Gastroesophageal sphincter (tissue), 4 donors: Measurements from ENCODE around the gene IL10. TPM values are rescaled to one million over a fixed set of nuclear protein-coding genes. Genes with fewer than 3 reads are reported as not detected.

Source experiments
- ATAC-seq: fragments of 150-250 bp; one replicate; pipeline ENCODE4 v1.9.1; 2016; ENCODE audit warnings: mild to moderate bottlenecking, moderate library complexity
- H3K27ac ChIP-seq, 4 donors: fragments of 200-600 bp; sonication (generic) in 3 of 4; 1 replicate in 3 of 4; 2 replicates in 1 of 4; pipeline ENCODE4 v1.5.1; 2016 to 2019
- H3K27me3 ChIP-seq: fragments of 200-600 bp; sonication (generic); one replicate; pipeline ENCODE4 v1.5.1; 2019
- H3K36me3 ChIP-seq, 2 donors: fragments of 200-600 bp; sonication (generic); one replicate each; pipeline ENCODE4 v1.5.1; 2019; ENCODE audit warnings: control low read depth in 1 of 2
- H3K4me1 ChIP-seq, 3 donors: fragments of 200-600 bp; sonication (generic); 1 replicate in 2 of 3; 2 replicates in 1 of 3; pipeline ENCODE4 v1.5.1; 2016 to 2019; ENCODE audit warnings: control low read depth in 2 of 3
- H3K4me3 ChIP-seq, 2 donors: fragments of 200-600 bp; sonication (generic); one replicate each; pipeline ENCODE4 v1.5.1; 2019; ENCODE audit warnings: mild to moderate bottlenecking in 1 of 2, moderate library complexity in 1 of 2
- H3K9me3 ChIP-seq, 3 donors: fragments of 200-600 bp; sonication (generic); one replicate each; pipeline ENCODE4 v1.5.1; 2017 to 2019; ENCODE audit warnings: control low read depth in 2 of 3
- EP300 ChIP-seq: sonication (generic); formaldehyde crosslinking; IDR thresholded peaks from one replicate; pipeline ENCODE4 v1.6.1; 2017; ENCODE audit warnings: antibody characterized with exemption, mild to moderate bottlenecking
- POLR2A ChIP-seq, 2 donors: fragments of 450-650 bp; IDR thresholded peaks; one replicate each; pipeline ENCODE4 v1.6.1; 2017; ENCODE audit warnings: antibody characterized with exemption in 2 of 2, mild to moderate bottlenecking in 2 of 2, moderate library complexity in 1 of 2
- POLR2AphosphoS5 ChIP-seq: sonication (generic); formaldehyde crosslinking; IDR thresholded peaks from one replicate; pipeline ENCODE4 v1.6.1; 2017; ENCODE audit warnings: antibody characterized with exemption
- WGBS, 2 donors: methylation state at CpG; one replicate each; pipeline ENCODE4 v1.1.5; 2018; ENCODE audit warnings: low coverage in 1 of 2; 5-methylcytosine and 5-hydroxymethylcytosine counted together
- total RNA-seq, 4 donors: library from RNA; depleted of rRNA; stranded (reverse); fragments of >200 nt; gene quantifications; one replicate each; pipeline ENCODE4 v1.1.0, GENCODE V29; 2016
- TF ChIP-seq, protein P1 (sequence below), 4 experiments: fragments of 200-600 bp in 2 of 4; fragments of 450-650 bp in 2 of 4; sonication (generic) in 1 of 4; IDR thresholded peaks; one replicate each; pipeline ENCODE4 v1.5.1; 2017 to 2019; ENCODE audit warnings: antibody characterized with exemption in 4 of 4, mild to moderate bottlenecking in 2 of 4, moderate library complexity in 2 of 4

The IL10 gene
- total RNA-seq, 4 donors from 2014 or later: 0.45 to 9.3 (median 2.3) TPM

GRCh38 chr1:206803221-206803730 lies 31.0 kb upstream of the IL10 start:
- 78 to 93% methylated on average over 3 to 5 of the region's 8 CpGs for WGBS, 2 donors
- no peak for TF ChIP-seq POLR2A (IDR thresholded peaks at IDR 0.05)
- no peak for TF ChIP-seq EP300
- TF ChIP-seq POLR2AphosphoS5: no peak
- ATAC-seq: no peak

GRCh38 chr1:206802401-206802800 lies 30.1 kb upstream of the IL10 start:
- TF ChIP-seq POLR2AphosphoS5: no peak
- no peak for TF ChIP-seq POLR2A (IDR thresholded peaks at IDR 0.05)
- no peak for TF ChIP-seq EP300
- TF ChIP-seq, protein P1, sequence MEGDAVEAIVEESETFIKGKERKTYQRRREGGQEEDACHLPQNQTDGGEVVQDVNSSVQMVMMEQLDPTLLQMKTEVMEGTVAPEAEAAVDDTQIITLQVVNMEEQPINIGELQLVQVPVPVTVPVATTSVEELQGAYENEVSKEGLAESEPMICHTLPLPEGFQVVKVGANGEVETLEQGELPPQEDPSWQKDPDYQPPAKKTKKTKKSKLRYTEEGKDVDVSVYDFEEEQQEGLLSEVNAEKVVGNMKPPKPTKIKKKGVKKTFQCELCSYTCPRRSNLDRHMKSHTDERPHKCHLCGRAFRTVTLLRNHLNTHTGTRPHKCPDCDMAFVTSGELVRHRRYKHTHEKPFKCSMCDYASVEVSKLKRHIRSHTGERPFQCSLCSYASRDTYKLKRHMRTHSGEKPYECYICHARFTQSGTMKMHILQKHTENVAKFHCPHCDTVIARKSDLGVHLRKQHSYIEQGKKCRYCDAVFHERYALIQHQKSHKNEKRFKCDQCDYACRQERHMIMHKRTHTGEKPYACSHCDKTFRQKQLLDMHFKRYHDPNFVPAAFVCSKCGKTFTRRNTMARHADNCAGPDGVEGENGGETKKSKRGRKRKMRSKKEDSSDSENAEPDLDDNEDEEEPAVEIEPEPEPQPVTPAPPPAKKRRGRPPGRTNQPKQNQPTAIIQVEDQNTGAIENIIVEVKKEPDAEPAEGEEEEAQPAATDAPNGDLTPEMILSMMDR (IDR thresholded peaks at IDR 0.05): no peak
- no peaks in the 10 kb centered on the region for H3K36me3 ChIP-seq
- no peak overlapping the region for H3K4me3 ChIP-seq
- H3K27me3 ChIP-seq: peaks cover 18% of the 10 kb centered on the region
- 77 to 94% methylated on average over 4 of the region's 4 CpGs for WGBS, 2 donors
- no peaks in the 10 kb centered on the region for H3K4me1 ChIP-seq
- ATAC-seq: no peak
- H3K9me3 ChIP-seq: no peaks in the 10 kb centered on the region
- H3K27ac ChIP-seq: no peak overlapping the region

More at GRCh38 chr1:206803221-206803730, 31.0 kb upstream of the IL10 start:
- no peaks in the 10 kb centered on the region for H3K36me3 ChIP-seq
- no peaks in the 10 kb centered on the region for H3K4me1 ChIP-seq
- no peaks in the 10 kb centered on the region for H3K9me3 ChIP-seq
- peaks cover 12% of the 10 kb centered on the region for H3K27me3 ChIP-seq
- H3K4me3 ChIP-seq: no peak overlapping the region
- H3K27ac ChIP-seq: no peak overlapping the region

DNA sequence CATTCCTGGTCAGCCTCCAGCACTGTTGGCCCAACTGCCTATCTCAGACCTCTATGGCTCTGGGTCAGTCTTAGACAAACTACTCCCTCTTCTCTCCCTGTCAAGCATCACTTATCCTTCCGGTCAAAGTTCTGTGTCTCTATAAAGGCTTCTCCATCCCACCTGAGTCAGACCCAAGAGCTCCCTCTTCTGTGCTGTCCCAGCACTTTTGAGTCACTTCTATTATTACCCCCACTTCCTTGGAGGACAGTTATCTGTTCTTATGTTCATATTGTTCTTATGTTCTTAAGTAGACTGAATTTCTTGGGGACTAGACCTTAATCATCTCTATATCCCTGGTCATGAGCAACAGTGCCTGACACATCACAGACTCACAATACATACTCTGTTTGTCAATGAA lies 29.2 kb upstream of the IL10 start:
- Histone ChIP-seq H3K27me3 (peaks cover 18% of the 10 kb centered on the region), H3K9me3 (no peaks in the 10 kb centered on the region), H3K27ac (no peak overlapping the region), H3K4me1 (no peaks in the 10 kb centered on the region), H3K36me3 (no peaks in the 10 kb centered on the region), H3K4me3 (no peak overlapping the region)
- ATAC-seq: no peak
- 60 to 93% methylated on average over 1 of the region's 1 CpG for WGBS, 2 donors
- TF ChIP-seq EP300 (no peak), POLR2AphosphoS5 (no peak), POLR2A (IDR thresholded peaks at IDR 0.05) (no peak)
- TF ChIP-seq, protein P1 (IDR thresholded peaks at IDR 0.05): no peak

DNA sequence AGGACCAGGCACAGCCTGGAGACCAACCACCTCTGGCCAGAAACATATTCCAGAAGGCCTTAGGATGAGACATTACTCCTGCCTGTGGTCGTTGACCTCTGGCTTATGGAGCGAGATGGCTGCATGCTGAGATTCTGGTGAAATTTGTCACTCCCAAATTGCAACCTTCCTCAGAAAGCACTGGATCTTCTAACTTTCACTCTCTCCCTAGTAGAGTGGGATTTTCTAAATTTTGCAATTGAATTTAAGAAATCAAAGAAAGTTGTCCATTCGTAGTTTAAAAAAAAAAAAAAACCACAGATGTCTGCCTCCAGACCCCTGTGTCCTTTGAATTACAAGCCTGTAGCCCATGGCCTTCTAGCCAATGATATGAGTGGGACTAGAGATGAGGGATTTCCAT lies 28.6 kb upstream of the IL10 start:
- WGBS, 2 donors: 64 to 91% methylated on average over 1 to 2 of the region's 3 CpGs
- TF ChIP-seq EP300 (no peak), POLR2AphosphoS5 (no peak)

DNA sequence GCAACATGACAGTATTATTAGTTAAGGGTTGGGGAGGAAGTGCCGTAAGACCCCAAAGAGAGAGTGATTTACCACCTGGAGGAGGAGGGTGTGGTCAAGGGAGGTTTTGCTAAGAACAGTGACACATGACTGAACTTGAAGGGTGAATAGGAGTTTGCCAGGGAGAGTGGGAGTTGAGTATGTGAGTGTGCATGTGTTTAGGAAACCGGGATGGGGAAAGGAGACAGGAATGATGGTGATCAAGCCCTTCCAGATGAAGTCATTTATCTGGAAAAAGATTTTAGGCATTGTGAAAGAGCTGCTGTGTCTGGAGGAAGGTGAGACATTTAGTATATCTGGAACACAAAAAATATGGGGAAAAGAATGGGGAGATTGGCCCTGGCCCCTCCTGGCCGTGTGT lies 28.1 kb upstream of the IL10 start:
- WGBS, 2 donors: 62 to 71% methylated on average over 1 to 3 of the region's 3 CpGs
- no peaks in the 10 kb centered on the region for H3K4me1 ChIP-seq
- H3K36me3 ChIP-seq: no peaks in the 10 kb centered on the region
- peak; percentile 41 for ATAC-seq
- peaks cover 18% of the 10 kb centered on the region for H3K27me3 ChIP-seq
- no peak for TF ChIP-seq EP300
- TF ChIP-seq POLR2A (IDR thresholded peaks at IDR 0.05): no peak
- TF ChIP-seq, protein P1 (IDR thresholded peaks at IDR 0.05): no peak
- TF ChIP-seq POLR2AphosphoS5: no peak
- no peak overlapping the region for H3K27ac ChIP-seq
- no peaks in the 10 kb centered on the region for H3K9me3 ChIP-seq
- no peak overlapping the region for H3K4me3 ChIP-seq

More for the DNA sequence above, 28.6 kb upstream of the IL10 start:
- Histone ChIP-seq H3K27me3 (peaks cover 18% of the 10 kb centered on the region), H3K36me3 (no peaks in the 10 kb centered on the region), H3K4me1 (no peaks in the 10 kb centered on the region), H3K27ac (no peak overlapping the region), H3K9me3 (no peaks in the 10 kb centered on the region), H3K4me3 (no peak overlapping the region)
- ATAC-seq: no peak

- Histone ChIP-seq H3K27me3 (peaks cover 18% of the 10 kb centered on the region), H3K9me3 (no peaks in the 10 kb centered on the region), H3K4me1 (no peaks in the 10 kb centered on the region), H3K36me3 (no peaks in the 10 kb centered on the region), H3K27ac (no peak overlapping the region), H3K4me3 (no peak overlapping the region)
- TF ChIP-seq, protein P1 (IDR thresholded peaks at IDR 0.05): no peak
- TF ChIP-seq EP300: no peak
- no peak for TF ChIP-seq POLR2A (IDR thresholded peaks at IDR 0.05)
- TF ChIP-seq POLR2AphosphoS5: no peak
- 61 to 74% methylated on average over 3 of the region's 3 CpGs for WGBS, 2 donors
- ATAC-seq: no peak
Observed at GRCh38 chr1:206799311-206799710, 27.0 kb upstream of the IL10 start.
